GM18526 (cell line): Measurements from ENCODE around the gene PRKCQ.

Experiments used
- POLR2A ChIP-seq: IDR thresholded peaks from 3 replicates; pipeline ENCODE4 v1.6.1; 2011; ENCODE audit not compliant: insufficient read length; ENCODE audit errors: extremely low read depth

Gene PRKCQ

GRCh38 chr10:6431186-6431585 lies 148.9 kb downstream of the PRKCQ start:
- no peak for TF ChIP-seq POLR2A

- TF ChIP-seq POLR2A, result no peak
Measured at GRCh38 chr10:6430423-6430980, 149.6 kb downstream of the PRKCQ start.

- no peak for TF ChIP-seq POLR2A
Measured at GRCh38 chr10:6427357-6427959, 152.6 kb downstream of the PRKCQ start.

GRCh38 chr10:6426317-6426716 lies 153.8 kb downstream of the PRKCQ start:
- TF ChIP-seq POLR2A, result no peak

GRCh38 chr10:6423413-6424170 lies 156.5 kb downstream of the PRKCQ start:
- no peak for TF ChIP-seq POLR2A

- no peak for TF ChIP-seq POLR2A
Measured at GRCh38 chr10:6423004-6423403, 157.1 kb downstream of the PRKCQ start.

GRCh38 chr10:6418613-6419216 lies 161.4 kb downstream of the PRKCQ start:
- TF ChIP-seq POLR2A, result no peak

- no peak for TF ChIP-seq POLR2A
Measured at GRCh38 chr10:6418167-6418566, 161.9 kb downstream of the PRKCQ start.

- no peak for TF ChIP-seq POLR2A
Measured at GRCh38 chr10:6416892-6417512, 163.1 kb downstream of the PRKCQ start.

- TF ChIP-seq POLR2A, result no peak
Measured at GRCh38 chr10:6411436-6411835, 168.6 kb downstream of the PRKCQ start.

GRCh38 chr10:6410830-6411229 lies 169.2 kb downstream of the PRKCQ start:
- no peak for TF ChIP-seq POLR2A

- no peak for TF ChIP-seq POLR2A
Measured at GRCh38 chr10:6409971-6410643, 170.0 kb downstream of the PRKCQ start.

- no peak for TF ChIP-seq POLR2A
Measured at GRCh38 chr10:6408799-6409198, 171.3 kb downstream of the PRKCQ start.

GRCh38 chr10:6407034-6407721 lies 172.9 kb downstream of the PRKCQ start:
- no peak for TF ChIP-seq POLR2A
